K562 (cell line): ENCODE measurements around the gene SHB.

Experiments used
- CEBPB ChIP-seq: fragments of 450-650 bp; IDR thresholded peaks from 2 replicates; pipeline ENCODE4 v1.6.1; 2016; ENCODE audit warnings: missing genetic modification characterization, missing compliant biosample characterization
- CTCF ChIP-seq, 3 experiments: IDR thresholded peaks in 2 of 3; conservative IDR thresholded peaks in 1 of 3; 2 replicates each; pipeline ENCODE4 v1.5.1; 2011 to 2012; ENCODE audit warnings: low read length in 3 of 3, mild to moderate bottlenecking in 3 of 3, control low read depth in 2 of 3, improper control_type of control experiment in 1 of 3, inconsistent platforms in 1 of 3, low read depth in 1 of 3, mixed read lengths in 1 of 3, moderate library complexity in 1 of 3; ENCODE audit not compliant: insufficient read depth in 2 of 3
- E2F1 ChIP-seq: sonication (generic); formaldehyde crosslinking; IDR thresholded peaks from 2 replicates; pipeline ENCODE4 v1.8.1; 2023; ENCODE audit warnings: mild to moderate bottlenecking, missing genetic modification reagents, moderate library complexity
- FOXA1 ChIP-seq: fragments of 450-650 bp; IDR thresholded peaks from 2 replicates; pipeline ENCODE4 v1.6.1; 2016; ENCODE audit warnings: mild to moderate bottlenecking, borderline replicate concordance
- MAZ ChIP-seq, 2 experiments: fragments of 450-650 bp in 1 of 2; sonication (generic) in 1 of 2; formaldehyde crosslinking; IDR thresholded peaks in 1 of 2; conservative IDR thresholded peaks in 1 of 2; 2 replicates each; pipeline versions ENCODE4 v1.4.0 to v1.5.0; 2020; ENCODE audit warnings: mild to moderate bottlenecking in 1 of 2, missing genetic modification reagents in 1 of 2
- POLR2AphosphoS5 ChIP-seq: IDR thresholded peaks from 2 replicates; pipeline ENCODE4 v1.6.1; 2011; ENCODE audit warnings: mild to moderate bottlenecking, low read depth, low read length, moderate library complexity; ENCODE audit not compliant: control insufficient read depth, insufficient read depth
- PRDM10 ChIP-seq: fragments of 450-650 bp; IDR thresholded peaks from 2 replicates; pipeline ENCODE4 v1.6.1; 2018; ENCODE audit not compliant: partially characterized antibody
- SMAD1 ChIP-seq: fragments of 150-350 bp; IDR thresholded peaks from 2 replicates; pipeline ENCODE4 v1.6.1; 2014; ENCODE audit warnings: low read length, low read depth; ENCODE audit not compliant: partially characterized antibody
- SMARCC2 ChIP-seq: fragments of 450-650 bp; IDR thresholded peaks from 2 replicates; pipeline ENCODE4 v1.6.1; 2017; ENCODE audit warnings: antibody characterized with exemption, moderate library complexity, mild to moderate bottlenecking, low read depth
- SREBF2 ChIP-seq: sonication (generic); formaldehyde crosslinking; IDR thresholded peaks from 2 replicates; pipeline ENCODE4 v1.4.0; 2020; ENCODE audit warnings: mild to moderate bottlenecking, missing genetic modification reagents
- ZNF561 ChIP-seq: fragments of 450-650 bp; formaldehyde crosslinking; conservative IDR thresholded peaks from 2 replicates; pipeline ENCODE4 v1.4.0; 2020; ENCODE audit warnings: mild to moderate bottlenecking, moderate library complexity

- TF ChIP-seq POLR2AphosphoS5 (no peak), SMARCC2 (no peak), FOXA1 (no peak), ZNF561 (CRISPR knock-in tag) (no peak), PRDM10 (no peak), SMAD1 (no peak), CTCF (IDR thresholded peaks at IDR 0.05 in 2 of 3, conservative IDR thresholded peaks at IDR 0.05 in 1 of 3; ENCODE audit: insufficient read depth in 2 of 3, low read depth in 1 of 3, low read length in 3 of 3) (no peak), SREBF2 (CRISPR knock-in tag) (no peak), CEBPB (no peak), E2F1 (CRISPR knock-in tag) (no peak), MAZ (CRISPR knock-in tag; conservative IDR thresholded peaks at IDR 0.05 in 1 of 2, IDR thresholded peaks at IDR 0.05 in 1 of 2) (no peak)
These were observed 57.9 kb downstream of the SHB start for GRCh38 chr9:38010918-38011704.
